ENCODE results near the gene TXLNA. TPM values are rescaled to one million over a fixed set of nuclear protein-coding genes. Genes with fewer than 3 reads are reported as not detected.
A peak's percentile ranks its signal among the peaks of the same experiment; 100 is the strongest.
"Not testable (repeated sequence)": the region's sequence is repeated elsewhere in the genome, so short reads cannot be mapped to it uniquely, and the experiment has no call there.

Gene TXLNA
- total RNA-seq (2014; rRNA removed; shearing (Covaris generic)) (42.0 and 47.5 TPM in 2 replicates), total RNA-seq (2022) (46.4 and 47.3 TPM in 2 replicates), Bru-seq, nascent RNA (percentile 87 among the genes with signal in this experiment), BruChase-seq, experiment 1, labeled RNA remaining after a 6-hour chase (percentile 94 among the genes with signal in this experiment), BruChase-seq, experiment 2, labeled RNA remaining after a 2-hour chase (percentile 97 among the genes with signal in this experiment)
- long read RNA-seq, full-length matches to known transcripts, result 17 of 67 reads
- long read RNA-seq, partial matches to known transcripts, result 15 of 67 reads
- long read RNA-seq, other reads (novel, unspliced or antisense), result 35 of 67 reads

- H3K36me3 ChIP-seq (ENCODE audit: insufficient read depth, low read length), result peaks cover 49% of the 10 kb centered on the region
- H3K9me3 ChIP-seq (ENCODE audit: low read length), result no peaks in the 10 kb centered on the region
- no peaks in the 10 kb centered on the region for H3K9me2 ChIP-seq (ENCODE audit: insufficient read depth, low read length)
- peak within 1 kb of the TSS; percentile 78 for H3K4me3 ChIP-seq (ENCODE audit: low read depth, low read length, poor library complexity, severe bottlenecking)
- peaks cover 44% of the 10 kb centered on the region for H3K79me2 ChIP-seq (ENCODE audit: insufficient read depth, low read depth, low read length)
- intact Hi-C loops (cut with micrococcal nuclease; ENCODE audit: unreplicated experiment), result loop anchor here (2.0 kb wide), 1 partner anchor 107 kb away; the partner anchor contains the start of gene TMEM39B
- peak; percentile 92 for DNase-seq (ENCODE audit: low spot score)
- peak within 1 kb of the TSS; percentile 72 for H3K4me2 ChIP-seq (ENCODE audit: low read length)
- H2AFZ ChIP-seq (ENCODE audit: low read length), result peak within 1 kb of the TSS; percentile 80
- peak within 1 kb of the TSS; percentile 65 for H3K27ac ChIP-seq (ENCODE audit: low read depth, low read length, poor library complexity, severe bottlenecking)
- TF ChIP-seq CTCF (conservative IDR thresholded peaks at IDR 0.05; ENCODE audit: low read length), result no peak
- TF ChIP-seq EZH2phosphoT487 (IDR thresholded peaks at IDR 0.05; ENCODE audit: borderline replicate concordance, low read depth, low read length), result no peak
- POLR2A ChIA-PET, result interaction anchor here (0.6 to 1.7 kb wide), 8 partner anchors 16 to 106 kb away, joined by 3 to 7 read pairs (median 4); partner anchors contain the start of gene IQCC
- CTCF ChIA-PET (ENCODE audit: unreplicated experiment), result interaction anchor here (0.6 to 1.5 kb wide), 2 partner anchors 72 to 223 kb away, joined by 3 to 6 read pairs; partner anchors contain the start of gene KPNA6
- peaks cover 16% of the 10 kb centered on the region for H4K20me1 ChIP-seq (ENCODE audit: insufficient read depth, low read length)
- BruUV-seq (replicated peaks), result no TSS peak
- H3K4me1 ChIP-seq (ENCODE audit: insufficient read depth, low read length, poor library complexity, severe bottlenecking), result peaks cover 33% of the 10 kb centered on the region
Measured at GRCh38 chr1:32179443-32180185, at the start of gene TXLNA. TSS of gene TXLNA (plus strand) at chr1:32179675. CDS start at chr1:32180346, 671 bp downstream.

- BruUV-seq (replicated peaks); H3K9me3 ChIP-seq (ENCODE audit: low read length); H3K4me3 ChIP-seq (ENCODE audit: low read depth, low read length, poor library complexity, severe bottlenecking); DNase-seq (ENCODE audit: low spot score); H3K9me2 ChIP-seq (ENCODE audit: insufficient read depth, low read length); H4K20me1 ChIP-seq (ENCODE audit: insufficient read depth, low read length); H2AFZ ChIP-seq (ENCODE audit: low read length); H3K4me1 ChIP-seq (ENCODE audit: insufficient read depth, low read length, poor library complexity, severe bottlenecking); CTCF ChIA-PET (ENCODE audit: unreplicated experiment); H3K27ac ChIP-seq (ENCODE audit: low read depth, low read length, poor library complexity, severe bottlenecking); intact Hi-C loops (cut with micrococcal nuclease; ENCODE audit: unreplicated experiment); H3K4me2 ChIP-seq (ENCODE audit: low read length): not testable (repeated sequence)
- H3K36me3 ChIP-seq (ENCODE audit: insufficient read depth, low read length), result peaks cover 41% of the 10 kb centered on the region
- POLR2A ChIA-PET, result interaction anchor here (0.6 kb wide), 1 partner anchor 8 kb away, joined by 4 read pairs; no protein-coding TSS in a partner anchor
- peaks cover 71% of the 10 kb centered on the region for H3K79me2 ChIP-seq (ENCODE audit: insufficient read depth, low read depth, low read length)
Measured at GRCh38 chr1:32133950-32134280, 45.6 kb upstream of the TXLNA start.

- Histone ChIP-seq H3K4me3 (ENCODE audit: low read depth, low read length, poor library complexity, severe bottlenecking) (no peak overlapping the region), H3K36me3 (ENCODE audit: insufficient read depth, low read length) (peaks cover 27% of the 10 kb centered on the region), H3K9me3 (ENCODE audit: low read length) (no peaks in the 10 kb centered on the region), H3K79me2 (ENCODE audit: insufficient read depth, low read depth, low read length) (peaks cover 66% of the 10 kb centered on the region), H4K20me1 (ENCODE audit: insufficient read depth, low read length) (peaks cover 7% of the 10 kb centered on the region; the same call in 1 of the 2 replicates), H2AFZ (ENCODE audit: low read length) (no peak overlapping the region), H3K4me1 (ENCODE audit: insufficient read depth, low read length, poor library complexity, severe bottlenecking) (no peaks in the 10 kb centered on the region), H3K27ac (ENCODE audit: low read depth, low read length, poor library complexity, severe bottlenecking) (no peak overlapping the region), H3K9me2 (ENCODE audit: insufficient read depth, low read length) (no peaks in the 10 kb centered on the region), H3K4me2 (ENCODE audit: low read length) (no peak overlapping the region)
- POLR2A ChIA-PET, result no interaction called here
- BruUV-seq (replicated peaks), result no TSS peak
- CTCF ChIA-PET (ENCODE audit: unreplicated experiment), result no interaction called here
- no peak for DNase-seq (ENCODE audit: low spot score)
- intact Hi-C loops (cut with micrococcal nuclease; ENCODE audit: unreplicated experiment), result no loop called here
- TF ChIP-seq CTCF (conservative IDR thresholded peaks at IDR 0.05; ENCODE audit: low read length), result no peak
- no peak for TF ChIP-seq EZH2phosphoT487 (IDR thresholded peaks at IDR 0.05; ENCODE audit: borderline replicate concordance, low read depth, low read length)
Measured at GRCh38 chr1:32137111-32137510, 42.4 kb upstream of the TXLNA start.

All from OCI-LY7 (cell line).